CD14-positive monocyte (primary cell): ENCODE measurements around the gene NRF1. TPM values are rescaled to one million over a fixed set of nuclear protein-coding genes. Genes with fewer than 3 reads are reported as not detected.

Source experiments
- DNase-seq, 3 donors: peaks; one replicate each; pipeline ENCODE4 v3.0.0-alpha.2; 2011 to 2022
- H2AFZ ChIP-seq: 2 replicates; pipeline ENCODE4 v1.6.0; 2012; ENCODE audit warnings: mild to moderate bottlenecking, low read depth, low read length, inconsistent platforms; ENCODE audit not compliant: insufficient read depth, poor library complexity, severe bottlenecking
- H3K27ac ChIP-seq, 2 donors: 1 replicate in 1 of 2; 2 replicates in 1 of 2; pipeline ENCODE4 v1.5.1; 2012 to 2013; ENCODE audit warnings: low read length in 2 of 2, control low read depth in 1 of 2, inconsistent platforms in 1 of 2, low read depth in 1 of 2, mild to moderate bottlenecking in 1 of 2
- H3K27me3 ChIP-seq, 2 donors: one replicate each; pipeline versions ENCODE4 v1.6.0 to v1.6.1; 2011 to 2013; ENCODE audit warnings: low read length in 2 of 2; ENCODE audit not compliant: control insufficient read depth in 2 of 2, insufficient read depth in 2 of 2
- H3K36me3 ChIP-seq, 2 donors: replicated peaks in 1 of 2; 1 replicate in 1 of 2; 2 replicates in 1 of 2; pipeline versions ENCODE4 v1.5.1 to v1.6.1; 2012 to 2013; ENCODE audit warnings: low read length in 2 of 2, control low read depth in 1 of 2, inconsistent platforms in 1 of 2, mild to moderate bottlenecking in 1 of 2; ENCODE audit not compliant: insufficient read depth in 2 of 2, control insufficient read depth in 1 of 2
- H3K4me1 ChIP-seq, 2 donors: 1 replicate in 1 of 2; 2 replicates in 1 of 2; pipeline versions ENCODE4 v1.5.1 to v1.6.1; 2012 to 2013; ENCODE audit warnings: low read length in 2 of 2, control low read depth in 1 of 2, inconsistent platforms in 1 of 2, mild to moderate bottlenecking in 1 of 2, moderate library complexity in 1 of 2; ENCODE audit not compliant: insufficient read depth in 2 of 2, control insufficient read depth in 1 of 2
- H3K4me2 ChIP-seq: replicated peaks from 2 replicates; pipeline ENCODE3; 2012; ENCODE audit warnings: low read length, moderate library complexity, mild to moderate bottlenecking; ENCODE audit not compliant: poor library complexity, severe bottlenecking; ENCODE audit errors: extremely low read depth
- H3K4me3 ChIP-seq, 3 experiments: fragments of 200-600 bp in 1 of 3; sonication (generic) in 1 of 3; replicated peaks in 1 of 3; 1 replicate in 2 of 3; 2 replicates in 1 of 3; pipeline ENCODE4 v1.5.1; 2011 to 2013; ENCODE audit warnings: low read length in 3 of 3, mild to moderate bottlenecking in 3 of 3, control low read depth in 2 of 3, low read depth in 2 of 3, inconsistent platforms in 1 of 3, moderate library complexity in 1 of 3
- H3K79me2 ChIP-seq: 2 replicates; pipeline ENCODE4 v1.6.0; 2012; ENCODE audit warnings: mild to moderate bottlenecking, control low read depth, inconsistent platforms, low read length, moderate library complexity; ENCODE audit not compliant: insufficient read depth
- H3K9ac ChIP-seq: 2 replicates; pipeline ENCODE4 v1.6.0; 2017; ENCODE audit warnings: low read length, mild to moderate bottlenecking; ENCODE audit not compliant: insufficient read depth, poor library complexity, severe bottlenecking
- H3K9me3 ChIP-seq, 2 donors: replicated peaks in 1 of 2; 1 replicate in 1 of 2; 2 replicates in 1 of 2; pipeline versions ENCODE4 v1.5.1 to v1.6.1; 2012 to 2013; ENCODE audit warnings: low read length in 2 of 2, control low read depth in 1 of 2; ENCODE audit not compliant: control insufficient read depth in 1 of 2, insufficient read depth in 1 of 2
- H4K20me1 ChIP-seq: 2 replicates; pipeline ENCODE4 v1.6.0; 2012; ENCODE audit warnings: mild to moderate bottlenecking, low read length, control low read depth, moderate library complexity; ENCODE audit not compliant: insufficient read depth
- H3K27ac Mint-ChIP-seq, 7 donors: one replicate each; pipeline ENCODE4 v1.8.0; 2020; ENCODE audit warnings: mild to moderate bottlenecking in 7 of 7, mixed read lengths in 7 of 7, moderate library complexity in 6 of 7, inconsistent platforms in 2 of 7
- H3K27me3 Mint-ChIP-seq, 3 donors: one replicate each; pipeline ENCODE4 v1.8.0; 2021 to 2022; ENCODE audit warnings: low read depth in 3 of 3, mild to moderate bottlenecking in 3 of 3, mixed read lengths in 3 of 3, moderate library complexity in 3 of 3, inconsistent platforms in 1 of 3
- H3K36me3 Mint-ChIP-seq, 2 donors: one replicate each; pipeline ENCODE4 v1.8.0; 2020; ENCODE audit warnings: mixed read lengths in 2 of 2, inconsistent platforms in 1 of 2, mild to moderate bottlenecking in 1 of 2
- H3K4me1 Mint-ChIP-seq: one replicate; pipeline ENCODE4 v1.8.0; 2020; ENCODE audit warnings: mild to moderate bottlenecking, mixed read lengths
- H3K4me3 Mint-ChIP-seq, 2 donors: one replicate each; pipeline ENCODE4 v1.8.0; 2020; ENCODE audit warnings: mild to moderate bottlenecking in 2 of 2, mixed read lengths in 2 of 2, moderate library complexity in 1 of 2
- H3K9me3 Mint-ChIP-seq, 7 donors: one replicate each; pipeline ENCODE4 v1.8.0; 2020 to 2022; ENCODE audit warnings: mixed read lengths in 7 of 7, mild to moderate bottlenecking in 6 of 7, moderate library complexity in 6 of 7, inconsistent platforms in 2 of 7
- CTCF ChIP-seq: fragments of 200-600 bp; IDR thresholded peaks from one replicate; pipeline ENCODE4 v1.8.0; 2022; ENCODE audit warnings: antibody characterized with exemption, mild to moderate bottlenecking
- WGBS: methylation state at CpG from one replicate; pipeline ENCODE4 v1.1.5; 2013; ENCODE audit warnings: missing lambda C conversion rate; ENCODE audit not compliant: insufficient coverage; 5-methylcytosine and 5-hydroxymethylcytosine counted together
- intact Hi-C, 2 donors: fragments of 100-400 bp; cut with micrococcal nuclease; formaldehyde crosslinking; loops; one replicate each; pipeline versions ENCODE4 v1.15.0 to v1.15.1; 2023
- polyA plus RNA-seq, 3 donors: library from polyadenylated mRNA; depleted of rRNA in 1 of 3; unstranded in 2 of 3; stranded (reverse) in 1 of 3; fragments of 300-500 nt in 2 of 3; fragments of >200 nt in 1 of 3; fragmentation: Illumina TruSeq in 2 of 3; gene quantifications; 1 replicate in 2 of 3; 2 replicates in 1 of 3; pipeline ENCODE4 v1.2.3, GENCODE V29; 2012 to 2021

NRF1 gene
- polyA plus RNA-seq, 3 donors, result 5.1 to 14.0 (median 7.7) TPM

- intact Hi-C loops, result no loop called here
- WGBS, result 93% methylated on average over 3 of the region's 7 CpGs
Measured at GRCh38 chr7:129764247-129765084, 152.9 kb downstream of the NRF1 start.

GRCh38 chr7:129765352-129765751 lies 153.8 kb downstream of the NRF1 start:
- Mint-ChIP-seq H3K36me3 (no peaks in the 10 kb centered on the region), H3K9me3 (peaks cover 0 to 6% (median 0%) of the 10 kb centered on the region in 7 donors), H3K27me3 (peaks cover 16 to 28% (median 26%) of the 10 kb centered on the region in 3 donors), H3K27ac (no peak overlapping the region), H3K4me3 (no peak overlapping the region), H3K4me1 (peaks cover 6% of the 10 kb centered on the region)
- intact Hi-C loops, result no loop called here
- no peak for TF ChIP-seq CTCF
- 100% methylated on average over 2 of the region's 3 CpGs for WGBS
- no peaks in the 10 kb centered on the region for H3K79me2 ChIP-seq
- peaks cover 0 to 1% of the 10 kb centered on the region in 2 donors for H3K4me1 ChIP-seq
- H4K20me1 ChIP-seq, result no peaks in the 10 kb centered on the region
- no peaks in the 10 kb centered on the region for H3K9me3 ChIP-seq
- H2AFZ ChIP-seq, result no peak overlapping the region
- no peaks in the 10 kb centered on the region for H3K36me3 ChIP-seq
- no peak overlapping the region for H3K4me2 ChIP-seq
- no peak overlapping the region for H3K9ac ChIP-seq
- no peak overlapping the region for H3K4me3 ChIP-seq
- no peaks in the 10 kb centered on the region for H3K27me3 ChIP-seq
- DNase-seq, result no peak
- no peak overlapping the region for H3K27ac ChIP-seq

More at GRCh38 chr7:129764247-129765084, 152.9 kb downstream of the NRF1 start:
- Mint-ChIP-seq H3K27me3 (peaks cover 10 to 22% (median 21%) of the 10 kb centered on the region in 3 donors), H3K4me1 (peaks cover 6% of the 10 kb centered on the region), H3K36me3 (no peaks in the 10 kb centered on the region), H3K27ac (no peak overlapping the region), H3K4me3 (no peak overlapping the region), H3K9me3 (peaks cover 0 to 6% (median 0%) of the 10 kb centered on the region in 7 donors)
- Histone ChIP-seq H4K20me1 (no peaks in the 10 kb centered on the region), H3K9ac (no peak overlapping the region), H3K9me3 (no peaks in the 10 kb centered on the region), H3K27ac (no peak overlapping the region), H3K27me3 (no peaks in the 10 kb centered on the region), H3K4me3 (no peak overlapping the region), H3K4me1 (no peaks in the 10 kb centered on the region), H3K4me2 (no peak overlapping the region), H3K36me3 (no peaks in the 10 kb centered on the region), H2AFZ (no peak overlapping the region), H3K79me2 (no peaks in the 10 kb centered on the region)
- TF ChIP-seq CTCF, result no peak
- no peak for DNase-seq
